ENCODE measurements around the gene RFTN1. TPM values are rescaled to one million over a fixed set of nuclear protein-coding genes. Genes with fewer than 3 reads are reported as not detected.

RFTN1 gene
- polyA plus RNA-seq, 2 of the 4 experiments (the other 2 are of a cell fraction), result 1.8 to 3.7 TPM

GRCh38 chr3:16429086-16429485, 84.4 kb downstream of the RFTN1 start:
- no peaks in the 10 kb centered on the region for H3K9me3 ChIP-seq
- 25% methylated on average over 1 of the region's 1 CpG for WGBS (ENCODE audit: missing lambda C conversion rate)
- peaks cover 11% of the 10 kb centered on the region; the same call in 2 of the 3 replicates for H3K4me1 ChIP-seq
- ChIA-PET CTCF (no interaction called here), POLR2A (interaction anchor here (0.7 kb wide), 1 partner anchor 1997 kb away, joined by 3 read pairs; no protein-coding TSS in a partner anchor)
- no peak for TF ChIP-seq ZC3H11A (IDR thresholded peaks at IDR 0.05)
- no peak for TF ChIP-seq CBX8 (IDR thresholded peaks at IDR 0.05)
- TF ChIP-seq REST (IDR thresholded peaks at IDR 0.05), result no peak
- no peak for TF ChIP-seq HOXB5 (CRISPR knock-in tag; IDR thresholded peaks at IDR 0.05)
- no peak for TF ChIP-seq ELK1 (IDR thresholded peaks at IDR 0.05; ENCODE audit: low read depth, low read length)
- no peak for TF ChIP-seq TFCP2L1 (CRISPR knock-in tag; IDR thresholded peaks at IDR 0.05)
- no peak for TF ChIP-seq CTCF (IDR thresholded peaks at IDR 0.05)
- TF ChIP-seq ESRRA (IDR thresholded peaks at IDR 0.05; ENCODE audit: borderline replicate concordance, low read length), result no peak
- no peak for TF ChIP-seq RNF2 (IDR thresholded peaks at IDR 0.05; ENCODE audit: borderline replicate concordance, low read depth)
- TF ChIP-seq MAZ (IDR thresholded peaks at IDR 0.05; ENCODE audit: borderline replicate concordance, low read depth, low read length), result no peak
- no peak for TF ChIP-seq HOXB13 (CRISPR knock-in tag; IDR thresholded peaks at IDR 0.05; ENCODE audit: low read depth)
- ATAC-seq, result no peak
- no peak for DNase-seq (ENCODE audit: low read depth in 1 of 2, low spot score in 1 of 2)
- H3K4me3 ChIP-seq, result no peak overlapping the region
- no peak overlapping the region for H3K27ac ChIP-seq
- no peak overlapping the region for H3K4me2 ChIP-seq
- FAIRE-seq, result no peak

- Histone ChIP-seq H3K4me1 (peaks cover 11% of the 10 kb centered on the region; the same call in 2 of the 3 replicates), H3K4me2 (no peak overlapping the region), H3K4me3 (no peak overlapping the region), H3K27ac (no peak overlapping the region), H3K9me3 (no peaks in the 10 kb centered on the region)
- CTCF ChIA-PET, result no interaction called here
- ATAC-seq, result no peak
- FAIRE-seq, result no peak
- POLR2A ChIA-PET, result interaction anchor here (0.7 kb wide), 1 partner anchor 1997 kb away, joined by 3 read pairs; no protein-coding TSS in a partner anchor
- TF ChIP-seq CBX8 (IDR thresholded peaks at IDR 0.05), result no peak
- no peak for DNase-seq (ENCODE audit: low read depth in 1 of 2, low spot score in 1 of 2)
- 58% methylated on average over 5 of the region's 5 CpGs for WGBS (ENCODE audit: missing lambda C conversion rate)
Measured at GRCh38 chr3:16428612-16429011, 84.9 kb downstream of the RFTN1 start.

- peak overlapping the region; percentile 50 to 66; a peak in 4 of 6 replicates for H3K27ac ChIP-seq
- ATAC-seq (peak; percentile 49 to 70; a peak in 3 of 6 replicates), FAIRE-seq (no peak), DNase-seq (ENCODE audit: low read depth in 1 of 2, low spot score in 1 of 2) (peak in 1 of 2 experiments; percentile 21)
- POLR2A ChIA-PET, result no interaction called here
- WGBS (ENCODE audit: missing lambda C conversion rate), result 50% methylated on average over 5 of the region's 5 CpGs
- CTCF ChIA-PET, result interaction anchor here (1.1 kb wide), 1 partner anchor 20 kb away, joined by 4 read pairs; no protein-coding TSS in a partner anchor
- H3K9me3 ChIP-seq, result no peaks in the 10 kb centered on the region
- H3K4me3 ChIP-seq, result no peak overlapping the region
- 0 out of 2 replicates have a peak, but pooled peaks have one; percentile 7 for TF ChIP-seq FOSL2 (IDR thresholded peaks at IDR 0.05)
- 0 out of 2 replicates have a peak, but pooled peaks have one; percentile 13 for TF ChIP-seq FOSL2 (CRISPR knock-in tag; IDR thresholded peaks at IDR 0.05)
- no peak for TF ChIP-seq TP53 (CRISPR knock-in tag; IDR thresholded peaks at IDR 0.05)
- 0 out of 3 replicates have a peak overlapping the region, but pooled peaks have one; percentile 6 for H3K4me2 ChIP-seq
- peaks cover 11% of the 10 kb centered on the region; the same call in 2 of the 3 replicates for H3K4me1 ChIP-seq
Measured at GRCh38 chr3:16427103-16427965, 86.2 kb downstream of the RFTN1 start.
